NCI-H524 treated with DMSO at 0.1 percent for 48 hours (cell line): Measurements from ENCODE around the gene CDC42BPA.

Experiments
- DNase-seq: peaks from one replicate; lab custom pipeline; 2025; lab: John Stamatoyannopoulos, UW

CDC42BPA gene

DNA sequence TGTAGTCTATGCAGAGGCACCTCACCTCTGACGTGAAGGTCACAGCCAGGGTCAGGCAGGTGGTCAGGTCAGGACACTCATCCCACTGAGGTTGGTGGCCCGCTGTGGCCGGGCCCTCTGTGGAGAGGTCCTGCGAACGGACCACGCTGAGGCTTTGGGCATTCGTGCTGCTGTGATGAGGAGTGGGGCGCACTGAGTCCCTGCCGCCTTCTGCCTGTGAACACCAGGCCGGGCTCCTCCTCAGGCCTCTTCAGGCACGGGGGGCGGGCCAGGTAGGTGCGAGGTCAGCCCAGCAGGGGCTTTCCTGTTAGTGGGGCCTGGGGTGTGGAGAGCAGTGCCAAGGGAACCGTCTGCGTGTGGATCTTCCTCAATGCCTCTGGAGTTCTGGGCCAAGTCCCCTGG is 339.2 kb downstream of the CDC42BPA start:
- no peak for DNase-seq

DNA sequence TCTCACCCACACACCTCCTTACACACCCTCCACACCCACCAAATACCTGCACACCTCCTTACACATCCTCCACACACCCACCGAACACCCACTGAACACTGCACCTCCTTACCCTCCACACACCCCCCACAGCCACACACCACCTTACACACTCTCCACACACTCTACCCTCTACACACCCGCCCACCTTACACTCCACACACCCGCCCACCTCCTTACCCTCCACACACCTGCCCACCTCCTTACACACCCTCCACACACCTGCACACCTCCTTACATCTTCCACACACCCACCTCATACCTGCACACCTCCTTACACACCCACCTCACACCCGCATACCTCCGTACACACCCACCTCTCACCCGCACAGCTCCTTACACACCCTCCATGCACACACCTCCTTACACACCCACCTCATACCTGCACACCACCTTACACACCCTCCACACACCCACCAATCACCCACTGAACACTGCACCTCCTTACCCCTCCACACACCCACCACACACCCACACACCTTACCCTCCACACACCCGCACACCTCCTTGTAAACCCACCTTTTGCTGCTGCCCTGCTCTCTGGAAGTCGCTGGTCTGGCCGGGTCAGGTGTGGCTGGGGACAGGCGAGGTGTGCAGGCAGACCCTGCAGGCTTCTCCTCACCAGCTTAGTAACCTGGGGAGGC is 339.7 kb downstream of the CDC42BPA start:
- no peak for DNase-seq

DNA sequence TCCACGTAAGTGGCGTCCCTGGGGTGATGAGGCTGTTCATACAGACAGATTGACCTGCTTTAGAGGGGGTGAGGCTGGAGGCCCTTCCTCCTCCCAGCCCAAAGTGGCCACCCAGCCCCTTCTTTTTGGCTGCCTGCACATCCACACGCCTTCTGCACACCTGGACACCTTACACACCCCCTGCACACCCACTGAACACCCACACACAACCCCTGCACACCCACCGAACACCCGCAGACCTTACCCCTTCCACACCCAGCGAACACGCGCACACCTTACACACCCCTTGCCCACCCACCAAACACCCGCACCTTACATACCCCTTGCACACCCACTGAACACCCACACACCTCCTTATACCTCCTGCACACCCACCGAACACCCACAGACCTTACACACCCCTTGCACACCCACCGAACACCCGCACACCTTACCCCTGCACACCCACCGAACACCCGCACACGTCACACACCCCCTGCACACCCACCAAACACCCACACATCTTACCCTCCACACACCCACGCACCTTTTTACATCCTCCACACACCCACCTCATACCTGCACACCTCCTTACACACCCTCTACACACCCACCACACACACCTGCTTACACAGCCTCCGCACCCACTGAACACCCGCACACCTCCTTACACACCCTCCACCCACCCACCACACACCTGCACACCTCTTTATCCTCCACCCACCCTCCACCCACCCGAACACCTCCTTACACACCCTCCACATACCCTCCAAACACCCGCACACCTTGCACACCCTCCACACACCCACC is 340.5 kb downstream of the CDC42BPA start:
- no peak for DNase-seq

DNA sequence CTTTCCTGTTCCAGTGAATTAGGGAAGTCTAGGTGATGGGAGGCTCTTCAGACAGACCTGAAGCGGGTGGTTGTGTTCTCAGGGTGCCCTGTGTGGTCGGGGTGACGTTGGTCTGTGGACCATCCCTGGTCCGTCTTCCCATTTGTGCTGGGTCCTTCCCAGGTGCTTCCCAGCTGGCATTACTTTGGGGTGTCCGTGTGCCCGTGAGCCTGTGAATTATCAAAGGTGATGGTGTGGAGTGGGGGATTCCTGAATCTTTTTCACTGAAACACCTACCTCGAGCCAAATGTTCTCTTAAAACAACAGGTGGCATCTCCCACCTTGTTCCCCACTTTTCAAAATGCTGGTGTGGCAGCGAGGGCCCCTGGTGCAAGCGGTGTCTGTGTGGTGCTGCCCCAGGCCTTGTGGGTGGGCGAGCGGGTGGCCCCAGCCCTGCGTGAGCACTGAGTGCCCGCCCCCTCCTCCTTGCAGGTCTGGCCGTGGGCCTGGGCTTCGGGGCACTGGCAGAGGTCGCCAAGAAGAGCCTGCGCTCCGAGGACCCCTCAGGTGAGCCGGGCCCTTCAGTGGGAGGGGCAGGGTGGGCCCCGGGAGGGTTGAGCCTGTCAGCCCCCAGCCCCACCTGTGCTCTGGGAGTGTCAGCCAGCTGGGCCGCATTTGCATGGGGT is 341.2 kb downstream of the CDC42BPA start:
- no peak for DNase-seq

DNA sequence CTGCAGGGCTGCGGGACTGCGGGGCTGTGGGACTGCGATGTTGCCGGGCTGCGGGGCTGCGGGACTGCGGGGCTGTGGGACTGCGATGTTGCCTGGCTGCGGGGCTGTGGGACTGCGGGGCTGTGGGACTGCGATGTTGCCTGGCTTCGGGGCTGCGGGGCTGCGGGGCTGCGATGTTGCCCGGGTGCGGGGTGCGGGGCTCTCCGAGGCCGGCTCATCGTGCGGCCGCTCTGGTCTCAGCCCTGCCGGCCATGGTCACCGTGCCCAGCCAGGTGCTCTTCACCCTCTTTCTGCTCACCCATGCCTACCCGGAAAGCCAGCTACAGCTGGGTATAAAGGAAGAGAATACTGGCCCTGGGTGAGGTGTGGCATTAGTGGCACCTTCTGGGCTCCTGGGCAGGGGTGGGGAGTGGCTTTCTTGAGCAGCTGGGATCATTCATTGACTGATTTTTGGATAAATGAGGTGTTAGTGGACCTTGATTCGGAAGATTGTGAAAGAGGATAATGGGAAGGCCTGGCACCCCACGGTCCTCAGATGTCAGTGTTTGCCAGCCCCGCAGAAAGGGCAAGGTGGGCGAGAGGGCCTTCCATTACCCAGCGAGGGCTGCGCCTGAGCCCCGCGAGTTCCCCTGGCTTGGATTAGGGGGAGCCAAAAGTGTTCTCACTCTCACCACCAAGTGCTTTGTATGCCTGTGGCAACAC is 341.9 kb downstream of the CDC42BPA start:
- DNase-seq = no peak

DNA sequence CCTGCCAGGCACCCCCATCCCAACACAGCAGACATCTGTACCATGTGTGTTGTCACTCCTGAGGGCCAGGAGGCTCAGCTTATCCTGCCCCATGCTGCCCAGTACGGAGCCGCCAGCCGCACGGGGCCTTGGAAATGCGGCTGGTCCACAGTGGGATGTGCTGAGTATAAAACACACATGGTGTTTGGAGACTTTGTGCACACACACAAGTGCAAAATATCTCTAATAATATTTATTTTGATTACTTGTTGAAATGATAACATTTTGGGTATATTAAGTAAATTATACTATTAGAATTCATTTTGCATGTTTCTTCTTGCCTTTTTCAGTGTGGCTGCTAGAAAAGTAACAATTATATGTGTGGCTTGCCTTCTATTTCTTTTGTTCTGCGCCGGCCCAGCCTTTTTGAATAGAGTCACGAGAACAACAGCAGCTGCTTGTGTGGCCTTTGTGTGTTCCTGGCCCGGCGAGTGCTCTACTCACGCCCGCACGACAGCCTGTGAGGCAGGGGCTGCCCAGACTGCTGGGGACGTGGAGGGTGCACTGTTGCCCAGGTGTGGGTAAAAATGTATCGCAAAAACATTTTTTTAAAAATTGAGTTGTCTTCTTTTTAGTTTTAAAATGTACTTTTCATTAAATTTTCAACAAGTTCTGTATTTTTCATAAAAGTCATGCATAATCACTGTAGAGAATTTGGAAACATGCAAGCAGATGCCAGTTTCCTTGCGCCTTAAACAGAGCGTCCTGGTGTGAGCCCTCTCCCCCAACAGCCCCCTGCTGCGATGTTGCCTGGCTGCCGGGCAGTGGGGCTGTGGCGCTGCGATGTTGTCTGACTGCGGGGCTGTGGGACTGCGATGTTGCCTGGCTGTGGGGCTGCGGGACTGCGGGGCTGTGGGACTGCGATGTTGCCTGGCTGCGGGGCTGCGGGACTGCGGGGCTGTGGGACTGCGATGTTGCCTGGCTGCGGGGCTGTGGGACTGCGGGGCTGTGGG is 342.7 kb downstream of the CDC42BPA start:
- DNase-seq = no peak

DNA sequence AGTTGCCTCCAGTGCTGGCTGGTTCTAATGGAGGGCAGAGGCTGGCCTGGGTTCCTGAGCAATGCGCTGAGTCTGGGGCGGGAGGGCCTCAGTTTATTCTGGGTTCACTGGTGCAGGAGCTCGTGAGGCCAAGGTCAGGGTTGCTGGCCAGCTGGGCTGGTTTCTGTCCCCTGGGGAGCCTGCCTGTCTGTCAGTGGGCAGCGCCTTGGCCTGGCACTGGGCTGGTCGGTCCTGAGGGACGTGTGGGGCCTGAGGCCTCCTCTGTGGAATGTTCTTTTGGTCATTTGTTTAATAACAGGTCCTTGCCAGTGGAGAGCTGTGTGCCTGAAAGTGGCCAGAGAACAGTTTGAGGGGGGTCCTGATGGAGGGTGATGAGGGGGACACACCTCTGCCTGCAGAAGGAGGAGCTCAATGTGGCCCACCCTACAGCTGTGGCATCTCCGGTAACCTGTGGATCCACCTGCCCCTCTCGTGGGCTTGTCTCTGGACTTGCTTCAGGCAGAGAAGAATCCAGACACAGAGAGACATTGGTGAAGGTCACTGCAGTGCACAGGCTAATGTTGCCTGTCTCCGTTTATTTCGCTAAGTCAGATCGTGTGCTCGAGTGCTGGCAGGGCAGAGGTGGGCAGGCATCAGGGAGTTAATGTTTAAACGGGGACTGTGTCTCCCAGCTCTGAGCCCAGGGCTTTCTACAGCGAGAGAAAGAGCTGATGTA is 343.6 kb downstream of the CDC42BPA start:
- DNase-seq = no peak

DNA sequence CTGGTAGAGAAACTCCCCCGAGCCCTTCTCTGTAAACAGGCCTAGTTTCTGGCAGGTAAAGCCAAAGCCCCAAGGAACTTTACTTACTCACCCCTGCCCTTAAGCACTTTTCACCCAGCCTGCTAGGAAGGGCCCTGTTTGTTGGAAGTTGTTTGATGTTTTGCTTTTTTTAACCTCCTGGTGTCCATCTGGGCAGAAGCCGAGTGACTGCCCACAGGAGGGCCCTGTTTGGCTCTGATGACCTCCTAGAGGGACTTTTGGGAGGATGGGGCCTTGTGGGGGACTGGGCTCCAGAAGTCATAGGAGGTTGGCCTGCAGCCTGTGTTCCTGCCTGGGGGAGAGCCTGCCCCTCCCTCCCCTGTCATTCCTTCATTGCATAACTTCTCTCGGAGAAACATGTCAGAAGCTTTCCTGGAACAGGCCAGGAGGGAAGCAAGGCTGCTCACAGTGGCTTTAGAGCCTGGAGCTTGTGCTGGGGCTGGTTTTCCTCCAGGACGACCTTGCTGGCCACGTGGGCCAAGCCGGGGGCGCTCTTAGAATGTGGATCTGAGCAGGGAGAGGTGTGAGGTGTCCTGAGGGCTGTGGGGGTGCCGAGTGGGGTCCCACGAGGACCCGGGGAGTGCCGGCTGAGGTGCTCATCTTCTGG is 344.3 kb downstream of the CDC42BPA start:
- DNase-seq = no peak

DNA sequence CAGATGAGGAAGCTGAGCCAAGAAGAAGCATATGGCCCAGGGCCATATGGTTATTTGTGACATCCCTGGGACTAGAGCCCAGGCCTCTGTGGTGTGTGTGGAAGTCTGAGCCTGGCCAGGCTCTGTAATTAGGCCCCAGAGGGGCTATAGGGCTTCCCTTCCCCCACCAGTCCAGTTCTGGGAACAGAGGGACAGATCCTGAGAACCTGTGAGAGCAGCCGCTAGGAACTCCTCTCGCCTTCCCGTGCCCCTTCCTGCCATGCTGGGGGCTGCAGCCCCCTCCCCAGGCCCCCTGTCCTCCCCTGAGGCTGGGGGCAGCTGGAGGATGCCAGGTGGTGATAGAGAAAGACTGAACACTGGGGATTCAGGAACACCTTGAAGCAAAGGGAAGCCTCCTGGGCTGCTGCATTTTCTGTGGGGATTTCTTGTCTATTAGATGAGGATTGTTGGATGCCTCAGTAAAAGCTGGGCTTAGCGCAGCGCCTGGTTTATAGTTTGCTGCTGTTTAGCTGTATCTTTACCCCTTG is 344.9 kb downstream of the CDC42BPA start:
- DNase-seq = peak; percentile 54

DNA sequence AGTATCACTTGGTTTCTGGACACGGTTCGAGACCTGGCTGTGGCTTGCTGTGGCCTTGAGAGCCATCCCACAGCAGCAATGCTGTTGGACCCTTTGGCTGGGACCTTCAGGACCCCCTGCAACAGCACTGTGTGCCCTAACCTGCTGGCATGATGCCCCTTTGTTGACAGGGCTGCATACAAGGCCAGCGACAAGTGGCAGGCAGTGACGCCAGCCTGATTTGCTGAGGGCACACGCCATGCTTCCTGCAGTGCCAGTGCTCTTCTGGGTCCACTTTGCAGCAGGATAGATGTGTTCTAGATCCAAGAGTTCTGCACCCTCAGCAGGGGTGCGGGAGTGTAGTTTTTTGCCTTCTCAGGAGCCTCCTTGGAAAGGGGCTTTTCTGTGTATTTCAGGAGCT is 345.4 kb downstream of the CDC42BPA start:
- DNase-seq = no peak

DNA sequence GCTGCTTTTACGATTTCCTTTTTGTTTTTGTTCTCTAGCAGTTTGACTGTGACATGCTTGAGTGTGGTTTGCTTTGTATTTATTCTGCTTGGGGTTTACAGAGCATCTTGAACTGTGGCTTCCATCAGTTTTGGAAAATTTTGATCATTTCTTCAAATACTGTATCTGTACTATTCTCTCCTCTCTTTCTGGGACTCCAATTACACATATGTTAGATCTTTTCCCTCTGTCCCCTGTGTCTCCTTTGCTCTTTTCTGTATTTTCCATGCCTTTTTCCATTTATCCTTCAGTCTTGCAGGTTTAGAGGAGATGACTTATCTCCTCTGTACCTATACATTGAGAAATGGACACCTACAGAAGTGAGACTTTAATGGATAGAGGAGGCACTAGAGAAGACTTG is 346.5 kb downstream of the CDC42BPA start:
- no peak for DNase-seq

DNA sequence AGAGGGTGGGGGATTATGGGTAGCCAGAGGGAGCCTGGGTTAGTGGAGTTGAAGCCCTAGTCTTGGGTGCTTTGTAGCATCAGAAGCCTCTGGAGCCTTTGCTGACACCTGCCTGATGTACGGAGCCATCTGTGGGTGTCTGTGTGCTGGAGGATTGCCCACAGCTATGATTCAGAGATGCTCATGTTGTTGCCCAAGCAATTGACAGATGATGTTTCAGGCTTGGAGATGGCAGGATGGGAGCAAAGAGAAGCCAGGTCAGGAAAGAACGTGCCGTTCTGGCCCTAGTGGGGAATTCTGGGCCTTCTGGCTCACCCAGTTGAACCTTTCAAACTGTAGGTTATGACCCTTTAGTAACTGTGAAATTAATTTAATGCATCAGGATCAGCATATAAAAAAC is 350.6 kb downstream of the CDC42BPA start:
- no peak for DNase-seq

DNA sequence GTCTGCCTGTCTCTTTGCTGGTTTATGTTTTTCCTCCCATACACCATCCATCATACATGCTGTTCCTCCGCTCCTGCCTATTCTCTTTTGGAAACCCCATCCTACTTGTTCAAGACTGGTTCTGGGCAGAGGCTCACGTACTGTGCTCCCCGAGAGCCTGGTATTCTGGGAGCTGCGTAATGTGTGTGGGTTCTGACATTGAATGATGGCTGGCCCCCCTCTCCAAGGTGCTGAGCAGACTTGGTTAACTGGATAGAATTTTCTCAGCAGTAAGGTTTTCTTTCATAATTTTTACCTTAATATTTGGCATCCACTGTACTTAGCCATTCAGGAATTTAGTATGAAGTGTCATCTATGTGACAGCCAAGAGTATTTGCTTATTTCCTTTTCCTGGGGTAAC is 351.6 kb downstream of the CDC42BPA start:
- no peak for DNase-seq

DNA sequence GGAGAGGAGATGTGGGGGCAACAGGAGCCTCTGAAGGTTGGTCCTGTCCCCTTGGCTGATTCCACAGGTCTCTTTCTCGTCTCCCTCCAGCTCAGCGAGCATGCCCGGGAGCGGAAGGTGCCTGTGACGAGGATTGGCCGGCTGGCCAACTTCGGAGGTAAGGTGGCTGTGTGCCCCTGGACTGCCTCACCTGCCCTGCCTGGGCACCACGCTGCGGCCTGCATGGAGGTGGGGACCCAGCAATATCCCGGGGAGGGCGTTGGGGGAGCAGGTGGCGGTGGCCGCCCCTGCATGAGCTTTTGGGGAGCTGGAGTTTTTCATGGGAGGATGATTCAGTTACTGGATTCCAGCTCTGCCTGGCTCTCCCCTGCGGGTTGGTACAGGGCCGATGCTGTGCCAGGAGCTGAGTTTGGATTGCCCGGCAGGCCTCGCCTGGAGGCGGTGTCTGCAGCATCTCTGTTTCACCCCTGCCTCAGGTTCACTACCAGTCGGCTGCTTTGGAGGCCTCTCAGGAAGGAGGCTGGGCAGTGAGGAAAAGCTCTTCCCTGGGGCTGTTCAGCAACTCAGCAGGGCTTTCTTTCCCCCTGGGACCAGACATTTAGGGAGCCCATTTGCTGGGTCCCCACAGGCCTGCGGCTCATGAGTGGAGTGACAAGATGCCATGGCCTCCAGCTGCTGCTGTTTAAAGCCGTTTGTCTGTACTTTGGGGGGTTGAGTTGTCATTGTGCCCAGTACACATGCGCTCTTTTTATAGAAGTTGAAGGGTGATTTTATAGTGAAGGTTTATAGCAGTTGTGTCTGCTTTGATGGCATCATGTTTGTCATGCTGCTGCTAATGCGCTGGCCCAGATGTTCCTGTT is 352.5 kb downstream of the CDC42BPA start:
- no peak for DNase-seq

DNA sequence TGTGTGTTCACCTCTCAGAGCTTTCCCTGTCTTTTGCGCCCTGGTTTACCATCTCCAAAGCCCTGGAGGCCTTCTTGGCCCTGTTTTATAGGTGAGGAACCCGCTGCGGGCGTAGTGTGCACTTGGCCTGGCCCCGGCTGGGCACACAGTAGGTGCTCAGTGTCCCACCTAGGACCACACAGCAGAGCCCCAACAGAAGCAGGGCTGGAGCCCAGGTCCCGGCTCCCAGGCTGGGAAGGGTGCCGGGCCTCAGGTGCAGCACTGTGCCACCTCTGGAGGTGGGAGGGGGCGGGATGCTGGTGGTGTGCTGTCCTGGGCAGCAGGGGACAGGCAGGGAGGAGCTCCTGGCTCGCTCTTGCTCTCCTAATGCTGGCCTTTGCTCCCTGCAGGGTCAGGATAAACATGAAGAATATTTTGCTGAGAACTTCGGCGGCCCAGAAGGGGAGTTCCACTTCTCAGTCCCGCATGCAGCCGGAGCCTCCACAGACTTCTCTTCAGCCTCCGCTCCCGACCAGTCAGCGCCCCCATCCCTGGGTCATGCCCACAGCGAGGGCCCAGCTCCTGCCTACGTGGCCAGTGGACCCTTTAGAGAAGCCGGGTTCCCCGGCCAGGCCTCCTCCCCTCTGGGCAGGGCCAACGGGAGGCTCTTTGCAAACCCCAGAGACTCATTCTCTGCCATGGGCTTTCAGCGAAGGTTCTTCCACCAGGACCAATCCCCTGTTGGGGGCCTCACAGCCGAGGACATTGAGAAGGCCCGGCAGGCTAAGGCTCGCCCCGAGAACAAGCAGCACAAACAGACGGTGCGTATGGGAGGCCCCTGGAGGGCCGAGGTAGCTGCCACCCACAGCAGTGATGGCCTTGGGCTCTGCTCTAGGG is 353.4 kb downstream of the CDC42BPA start:
- DNase-seq = no peak

DNA sequence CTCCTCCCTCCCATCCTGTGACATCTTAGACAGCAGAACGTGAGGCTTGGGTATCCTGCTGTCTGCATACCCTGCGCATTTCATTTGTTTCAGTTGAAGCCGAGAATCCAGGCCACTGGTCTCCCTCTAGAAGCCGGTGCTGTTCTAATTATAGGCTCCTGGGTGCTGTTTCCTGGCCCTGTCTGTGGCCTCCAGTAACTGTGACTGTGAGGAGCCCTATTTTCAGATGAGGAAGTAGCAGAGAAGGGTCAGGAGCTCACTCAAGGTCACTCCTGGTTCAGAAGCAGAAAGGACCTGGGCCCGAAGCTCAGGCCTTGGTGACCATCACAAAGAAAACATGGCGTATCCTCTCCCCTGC is 354.2 kb downstream of the CDC42BPA start:
- DNase-seq = no peak

DNA sequence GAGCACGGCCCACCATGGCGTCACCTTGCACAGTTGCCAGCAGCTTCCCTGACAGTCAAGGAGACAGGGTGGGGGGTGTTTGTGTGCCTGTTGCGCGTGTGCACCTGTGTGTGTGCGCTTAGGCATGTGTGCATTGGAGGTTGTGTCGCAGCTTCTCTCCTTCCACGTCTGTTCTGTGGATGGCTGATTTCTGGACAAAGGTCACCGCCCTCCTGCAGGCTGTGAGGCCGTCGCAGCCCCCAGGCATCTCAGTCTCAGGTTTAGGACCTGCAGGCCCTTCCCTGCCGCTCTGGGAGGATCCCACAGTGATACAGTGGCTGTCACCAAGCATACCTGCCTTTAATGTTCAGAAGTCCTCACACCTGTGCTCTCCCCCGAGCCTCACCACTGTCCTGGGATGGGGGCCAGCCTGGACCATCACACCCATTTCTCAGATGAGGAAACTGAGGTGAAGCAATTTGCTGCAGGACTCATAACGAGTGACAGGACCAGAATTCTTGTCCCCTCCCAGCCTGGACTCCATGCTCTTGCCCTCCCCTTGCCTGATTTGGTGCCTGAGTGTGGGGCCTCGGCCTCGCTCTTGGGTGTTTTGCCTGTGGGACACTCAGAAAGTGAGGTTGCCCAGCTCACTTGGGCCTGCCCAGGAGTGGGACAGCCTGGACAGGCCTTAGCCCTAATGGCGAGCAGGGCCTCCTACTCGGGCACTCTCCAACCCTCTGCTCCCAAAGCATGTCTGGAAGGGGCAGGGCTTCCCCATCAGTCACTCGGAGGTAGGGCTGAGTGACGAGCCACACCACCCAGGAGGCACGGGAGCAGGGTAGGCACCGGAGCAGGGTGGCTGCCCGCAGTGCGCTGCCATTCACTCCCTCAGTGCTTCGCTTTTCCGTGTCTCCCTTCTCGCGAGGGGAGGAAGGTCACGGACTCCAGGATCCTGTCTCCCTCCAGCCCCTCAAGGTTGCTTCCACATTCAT is 355.6 kb downstream of the CDC42BPA start:
- DNase-seq = no peak
